Keratinocyte (primary cell): ENCODE results near the gene C2orf49. TPM values are rescaled to one million over a fixed set of nuclear protein-coding genes. Genes with fewer than 3 reads are reported as not detected.

ENCODE experiments used
- DNase-seq: peaks from one replicate; pipeline ENCODE4 v3.0.0-alpha.2; 2011; ENCODE audit warnings: low read depth, missing footprints, low spot score
- FAIRE-seq: peaks from 2 replicates; lab custom pipeline; 2011; peaks lifted over from hg19 to GRCh38; lab: Jason Lieb, UNC
- H2AFZ ChIP-seq: 2 replicates; pipeline ENCODE4 v1.6.0; 2012; ENCODE audit warnings: low read length, control low read depth, inconsistent platforms; ENCODE audit not compliant: control insufficient read depth
- H3K27ac ChIP-seq: 2 replicates; pipeline ENCODE4 v1.5.1; 2011; ENCODE audit warnings: low read length; ENCODE audit not compliant: control insufficient read depth, insufficient read depth
- H3K27me3 ChIP-seq: 3 replicates; pipeline ENCODE4 v1.6.0; 2011; ENCODE audit warnings: low read length; ENCODE audit not compliant: control insufficient read depth, insufficient read depth; ENCODE audit errors: extremely low read depth
- H3K36me3 ChIP-seq, 2 experiments: 2 replicates in 1 of 2; 3 replicates in 1 of 2; pipeline ENCODE4 v1.5.1; 2011; ENCODE audit warnings: low read length in 2 of 2, mild to moderate bottlenecking in 1 of 2; ENCODE audit not compliant: control insufficient read depth in 2 of 2, insufficient read depth in 2 of 2; ENCODE audit errors: extremely low read depth in 1 of 2
- H3K4me1 ChIP-seq: 3 replicates; pipeline ENCODE4 v1.5.1; 2011; ENCODE audit warnings: low read length; ENCODE audit not compliant: control insufficient read depth, insufficient read depth; ENCODE audit errors: extremely low read depth
- H3K4me2 ChIP-seq: 3 replicates; pipeline ENCODE4 v1.6.0; 2011; ENCODE audit warnings: low read depth, low read length; ENCODE audit not compliant: control insufficient read depth, insufficient read depth; ENCODE audit errors: extremely low read depth
- H3K4me3 ChIP-seq, 3 experiments: fragments of 200-600 bp in 1 of 3; sonication (generic) in 1 of 3; 2 replicates in 2 of 3; 3 replicates in 1 of 3; pipeline ENCODE4 v1.5.1; 2011 to 2016; ENCODE audit warnings: low read length in 3 of 3, mild to moderate bottlenecking in 3 of 3, control low read depth in 2 of 3, inconsistent platforms in 1 of 3, low read depth in 1 of 3, mixed read lengths in 1 of 3, mixed run types in 1 of 3, moderate library complexity in 1 of 3; ENCODE audit not compliant: control insufficient read depth in 2 of 3, insufficient read depth in 2 of 3; ENCODE audit errors: extremely low read depth in 1 of 3
- H3K79me2 ChIP-seq: 2 replicates; pipeline ENCODE4 v1.6.0; 2012; ENCODE audit warnings: low read length; ENCODE audit not compliant: control insufficient read depth, insufficient read depth
- H3K9ac ChIP-seq: 3 replicates; pipeline ENCODE4 v1.6.0; 2011; ENCODE audit warnings: low read length; ENCODE audit not compliant: control insufficient read depth, insufficient read depth; ENCODE audit errors: extremely low read depth
- H3K9me1 ChIP-seq: 3 replicates; pipeline ENCODE4 v1.6.0; 2011; ENCODE audit warnings: low read length; ENCODE audit not compliant: control insufficient read depth, insufficient read depth; ENCODE audit errors: extremely low read depth
- H3K9me3 ChIP-seq: 2 replicates; pipeline ENCODE4 v1.5.1; 2012; ENCODE audit warnings: low read depth, low read length; ENCODE audit not compliant: control insufficient read depth
- H4K20me1 ChIP-seq: 3 replicates; pipeline ENCODE4 v1.6.0; 2011; ENCODE audit warnings: low read length; ENCODE audit not compliant: control insufficient read depth, insufficient read depth; ENCODE audit errors: extremely low read depth
- EZH2 ChIP-seq: IDR thresholded peaks from one replicate; pipeline ENCODE4 v1.6.1; 2012; ENCODE audit warnings: inconsistent platforms, mild to moderate bottlenecking, low read length, moderate library complexity
- dilution Hi-C: fragments of 300-500 bp; cut with MboI; formaldehyde crosslinking; loops from one replicate; pipeline ENCODE4 v1.7.0; 2020; ENCODE audit warnings: low sequenced_read_pairs; ENCODE audit not compliant: extremely low pct_ligation_motif_present
- polyA plus RNA-seq, 5 experiments: library from polyadenylated mRNA; depleted of rRNA in 3 of 5; stranded (reverse) in 3 of 5; stranded (forward) in 1 of 5; unstranded in 1 of 5; fragments of >200 nt; gene quantifications; 1 replicate in 1 of 5; 2 replicates in 3 of 5; 3 replicates in 1 of 5; pipeline versions ENCODE4 v1.2.1 to v1.2.3, GENCODE V29; 2011 to 2012; ENCODE audit warnings: missing spikeins in 2 of 5, low read depth in 1 of 5, low replicate concordance in 1 of 5
- TF ChIP-seq, protein P1 (sequence below), 3 experiments: IDR thresholded peaks in 1 of 3; conservative IDR thresholded peaks in 1 of 3; optimal IDR thresholded peaks in 1 of 3; 2 replicates in 2 of 3; 3 replicates in 1 of 3; pipeline versions ENCODE3 to v1.5.1; 2011; ENCODE audit warnings: low read length in 3 of 3, mild to moderate bottlenecking in 3 of 3, moderate library complexity in 2 of 3, control low read depth in 1 of 3, inconsistent platforms in 1 of 3; ENCODE audit not compliant: insufficient read depth in 2 of 3; ENCODE audit errors: extremely low read depth in 1 of 3

Gene C2orf49
- polyA plus RNA-seq, 1 donor (not counting 4 experiments of a cell fraction or from before 2014, with no cell fraction given), result 19.4 TPM

DNA sequence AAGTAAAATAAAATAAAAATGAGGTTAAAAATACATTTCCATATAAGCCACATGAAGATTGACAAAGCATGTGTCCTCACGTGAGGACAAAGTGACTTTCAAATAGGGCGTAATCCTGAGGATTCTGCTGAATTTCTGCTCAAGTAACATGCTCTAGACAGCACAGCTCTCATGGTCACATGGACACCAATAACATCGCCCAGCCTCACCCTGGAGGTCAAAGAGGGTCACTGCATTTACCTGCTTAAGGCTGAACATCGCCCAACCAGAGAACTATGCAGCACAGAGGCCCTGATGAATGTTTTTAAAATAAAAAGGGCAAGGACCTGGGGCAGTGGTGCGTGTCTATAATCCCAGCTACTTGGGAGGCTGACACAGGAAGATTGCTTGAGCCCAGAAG lies 38.0 kb upstream of the C2orf49 start:
- dilution Hi-C loops, result no loop called here
- Histone ChIP-seq H3K4me1 (peaks cover 5% of the 10 kb centered on the region), H2AFZ (no peak overlapping the region), H3K36me3 (peaks cover 3 to 16% of the 10 kb centered on the region in 2 experiments), H3K9me1 (no peaks in the 10 kb centered on the region), H3K27me3 (no peaks in the 10 kb centered on the region), H4K20me1 (no peaks in the 10 kb centered on the region), H3K79me2 (peaks cover 27% of the 10 kb centered on the region), H3K4me3 (no peak overlapping the region), H3K9ac (no peak overlapping the region), H3K27ac (no peak overlapping the region), H3K4me2 (no peak overlapping the region), H3K9me3 (no peaks in the 10 kb centered on the region)
- DNase-seq (no peak), FAIRE-seq (no peak)
- TF ChIP-seq EZH2, result no peak
- TF ChIP-seq, protein P1, sequence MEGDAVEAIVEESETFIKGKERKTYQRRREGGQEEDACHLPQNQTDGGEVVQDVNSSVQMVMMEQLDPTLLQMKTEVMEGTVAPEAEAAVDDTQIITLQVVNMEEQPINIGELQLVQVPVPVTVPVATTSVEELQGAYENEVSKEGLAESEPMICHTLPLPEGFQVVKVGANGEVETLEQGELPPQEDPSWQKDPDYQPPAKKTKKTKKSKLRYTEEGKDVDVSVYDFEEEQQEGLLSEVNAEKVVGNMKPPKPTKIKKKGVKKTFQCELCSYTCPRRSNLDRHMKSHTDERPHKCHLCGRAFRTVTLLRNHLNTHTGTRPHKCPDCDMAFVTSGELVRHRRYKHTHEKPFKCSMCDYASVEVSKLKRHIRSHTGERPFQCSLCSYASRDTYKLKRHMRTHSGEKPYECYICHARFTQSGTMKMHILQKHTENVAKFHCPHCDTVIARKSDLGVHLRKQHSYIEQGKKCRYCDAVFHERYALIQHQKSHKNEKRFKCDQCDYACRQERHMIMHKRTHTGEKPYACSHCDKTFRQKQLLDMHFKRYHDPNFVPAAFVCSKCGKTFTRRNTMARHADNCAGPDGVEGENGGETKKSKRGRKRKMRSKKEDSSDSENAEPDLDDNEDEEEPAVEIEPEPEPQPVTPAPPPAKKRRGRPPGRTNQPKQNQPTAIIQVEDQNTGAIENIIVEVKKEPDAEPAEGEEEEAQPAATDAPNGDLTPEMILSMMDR (optimal IDR thresholded peaks at IDR 0.05 in 1 of 3, IDR thresholded peaks at IDR 0.05 in 1 of 3, conservative IDR thresholded peaks at IDR 0.05 in 1 of 3; ENCODE audit: extremely low read depth in 1 of 3, insufficient read depth in 2 of 3, low read length in 3 of 3), result no peak

DNA sequence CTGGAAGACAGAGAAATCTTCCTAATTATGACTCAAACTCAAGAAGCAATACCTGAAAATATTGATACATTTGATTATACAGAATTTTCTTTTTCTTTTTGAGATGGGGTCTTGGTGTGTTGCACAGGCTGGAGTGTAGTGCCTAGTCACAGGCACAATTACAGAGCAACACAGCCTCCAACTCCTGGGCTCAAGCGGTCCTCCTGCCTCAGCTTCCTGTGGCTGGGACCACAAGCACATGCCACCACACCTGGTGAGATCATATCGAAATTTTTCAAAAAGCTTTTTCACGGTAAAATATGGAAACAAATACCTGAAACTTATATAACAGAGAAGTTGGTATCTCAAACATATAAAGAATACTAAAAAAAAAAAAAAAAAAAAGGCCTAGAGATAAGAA lies 35.7 kb upstream of the C2orf49 start:
- TF ChIP-seq EZH2, result no peak
- TF ChIP-seq, protein P1 (optimal IDR thresholded peaks at IDR 0.05 in 1 of 3, IDR thresholded peaks at IDR 0.05 in 1 of 3, conservative IDR thresholded peaks at IDR 0.05 in 1 of 3; ENCODE audit: extremely low read depth in 1 of 3, insufficient read depth in 2 of 3, low read length in 3 of 3), result no peak
- Histone ChIP-seq H3K4me2 (no peak overlapping the region), H3K9me1 (no peaks in the 10 kb centered on the region), H3K9ac (no peak overlapping the region), H3K9me3 (no peaks in the 10 kb centered on the region), H3K79me2 (peaks cover 33% of the 10 kb centered on the region), H3K27me3 (no peaks in the 10 kb centered on the region), H3K4me3 (no peak overlapping the region), H3K27ac (no peak overlapping the region), H2AFZ (no peak overlapping the region), H3K4me1 (no peaks in the 10 kb centered on the region), H3K36me3 (peaks cover 3 to 21% of the 10 kb centered on the region in 2 experiments), H4K20me1 (no peaks in the 10 kb centered on the region)
- DNase-seq (no peak), FAIRE-seq (no peak)
- dilution Hi-C loops, result no loop called here
